Esophagus muscularis mucosa (tissue), 3 donors: Measurements from ENCODE around the gene PAX6.

ENCODE experiments used
- POLR2A ChIP-seq: fragments of 450-650 bp; IDR thresholded peaks from one replicate; pipeline ENCODE4 v1.6.1; 2017; ENCODE audit warnings: antibody characterized with exemption, moderate library complexity, mild to moderate bottlenecking, low read depth
- POLR2AphosphoS5 ChIP-seq, 2 donors: sonication (generic); formaldehyde crosslinking; IDR thresholded peaks; one replicate each; pipeline ENCODE4 v1.6.1; 2017; ENCODE audit warnings: antibody characterized with exemption in 2 of 2
- TF ChIP-seq, protein P1 (sequence below), 3 experiments: fragments of 200-600 bp in 2 of 3; fragments of 450-650 bp in 1 of 3; sonication (generic) in 2 of 3; IDR thresholded peaks; one replicate each; pipeline ENCODE4 v1.5.1; 2017 to 2019; ENCODE audit warnings: antibody characterized with exemption in 3 of 3, mild to moderate bottlenecking in 2 of 3, moderate library complexity in 1 of 3

DNA sequence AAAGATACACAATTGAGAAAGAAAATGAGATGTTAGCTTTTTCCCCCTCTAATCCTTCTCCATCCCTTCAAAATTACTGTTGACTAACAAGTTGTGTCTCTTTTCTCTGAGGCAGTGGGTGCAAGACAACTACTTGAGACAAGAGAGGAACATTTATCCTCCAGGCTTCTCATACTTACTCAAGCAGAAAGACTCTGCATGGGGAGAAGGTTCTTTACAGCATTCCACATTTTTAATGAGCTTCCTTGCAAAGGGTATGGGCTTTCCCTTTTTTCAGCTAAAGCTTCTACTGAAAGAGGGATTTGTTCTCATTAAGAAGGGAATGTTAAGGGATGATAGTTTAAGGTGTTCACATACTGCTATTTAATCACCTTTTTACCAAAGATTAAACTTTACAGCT is 47.8 kb downstream of the PAX6 start:
- TF ChIP-seq, protein P1, sequence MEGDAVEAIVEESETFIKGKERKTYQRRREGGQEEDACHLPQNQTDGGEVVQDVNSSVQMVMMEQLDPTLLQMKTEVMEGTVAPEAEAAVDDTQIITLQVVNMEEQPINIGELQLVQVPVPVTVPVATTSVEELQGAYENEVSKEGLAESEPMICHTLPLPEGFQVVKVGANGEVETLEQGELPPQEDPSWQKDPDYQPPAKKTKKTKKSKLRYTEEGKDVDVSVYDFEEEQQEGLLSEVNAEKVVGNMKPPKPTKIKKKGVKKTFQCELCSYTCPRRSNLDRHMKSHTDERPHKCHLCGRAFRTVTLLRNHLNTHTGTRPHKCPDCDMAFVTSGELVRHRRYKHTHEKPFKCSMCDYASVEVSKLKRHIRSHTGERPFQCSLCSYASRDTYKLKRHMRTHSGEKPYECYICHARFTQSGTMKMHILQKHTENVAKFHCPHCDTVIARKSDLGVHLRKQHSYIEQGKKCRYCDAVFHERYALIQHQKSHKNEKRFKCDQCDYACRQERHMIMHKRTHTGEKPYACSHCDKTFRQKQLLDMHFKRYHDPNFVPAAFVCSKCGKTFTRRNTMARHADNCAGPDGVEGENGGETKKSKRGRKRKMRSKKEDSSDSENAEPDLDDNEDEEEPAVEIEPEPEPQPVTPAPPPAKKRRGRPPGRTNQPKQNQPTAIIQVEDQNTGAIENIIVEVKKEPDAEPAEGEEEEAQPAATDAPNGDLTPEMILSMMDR (IDR thresholded peaks at IDR 0.05): no peak
- TF ChIP-seq POLR2A: no peak
- TF ChIP-seq POLR2AphosphoS5 (IDR thresholded peaks at IDR 0.05): no peak
